WTC11 (cell line): ENCODE measurements around the gene AFM. TPM values are rescaled to one million over a fixed set of nuclear protein-coding genes. Genes with fewer than 3 reads are reported as not detected.

Experiments used
- ATAC-seq: fragments of 200-7000 bp; cut with Tn5 transposase; 2 replicates; pipeline ENCODE4 v1.10.0; 2021; ENCODE audit warnings: mild to moderate bottlenecking, moderate library complexity
- CTCF ChIA-PET: fragments of 300-600 bp; sonication (Branson Sonifier 250); formaldehyde crosslinking; loops from one replicate; lab custom pipeline; 2021; ENCODE audit warnings: antibody characterized with exemption; lab: Charles Lee
- POLR2A ChIA-PET: fragments of 350-600 bp; sonication (Branson Sonifier 250); formaldehyde crosslinking; loops from one replicate; lab custom pipeline; 2021; ENCODE audit warnings: antibody characterized with exemption; lab: Charles Lee
- DNase-seq: peaks from one replicate; pipeline ENCODE4 v3.0.0; 2021; ENCODE audit warnings: low spot score
- H3K27ac Mint-ChIP-seq: 2 replicates; pipeline ENCODE4 v1.8.0; 2021; ENCODE audit warnings: mixed read lengths
- H3K27me3 Mint-ChIP-seq: 2 replicates; pipeline ENCODE4 v1.8.0; 2021; ENCODE audit warnings: low read depth, mild to moderate bottlenecking, moderate library complexity, mixed read lengths
- H3K36me3 Mint-ChIP-seq: 2 replicates; pipeline ENCODE4 v1.8.0; 2021; ENCODE audit warnings: mixed read lengths
- H3K4me1 Mint-ChIP-seq: 2 replicates; pipeline ENCODE4 v1.8.0; 2022; ENCODE audit warnings: mixed read lengths
- H3K4me3 Mint-ChIP-seq: 2 replicates; pipeline ENCODE4 v1.8.0; 2021; ENCODE audit warnings: mild to moderate bottlenecking, moderate library complexity, mixed read lengths
- H3K9me3 Mint-ChIP-seq: 2 replicates; pipeline ENCODE4 v1.8.0; 2021; ENCODE audit warnings: mixed read lengths
- ARID4B ChIP-seq: sonication (generic); formaldehyde crosslinking; IDR thresholded peaks from 2 replicates; pipeline ENCODE4 v1.8.0; 2023; ENCODE audit warnings: missing genetic modification reagents, mild to moderate bottlenecking, borderline replicate concordance
- ATF3 ChIP-seq: sonication (generic); formaldehyde crosslinking; conservative IDR thresholded peaks from 2 replicates; pipeline ENCODE4 v1.8.1; 2022; ENCODE audit warnings: mild to moderate bottlenecking, missing genetic modification reagents
- CDX4 ChIP-seq: fragments of 250-450 bp; sonication (Bioruptor Pico); IDR thresholded peaks from 2 replicates; pipeline ENCODE4 v1.9.0; 2021; ENCODE audit warnings: moderate library complexity, mild to moderate bottlenecking, inconsistent platforms, borderline replicate concordance
- EMX1 ChIP-seq: fragments of 250-450 bp; sonication (Bioruptor Pico); IDR thresholded peaks from 2 replicates; pipeline ENCODE4 v1.8.0; 2021; ENCODE audit warnings: mild to moderate bottlenecking
- ETV6 ChIP-seq: sonication (generic); formaldehyde crosslinking; IDR thresholded peaks from 2 replicates; pipeline ENCODE4 v1.8.1; 2022; ENCODE audit warnings: mild to moderate bottlenecking, missing genetic modification reagents
- FOXJ3 ChIP-seq: sonication (generic); formaldehyde crosslinking; IDR thresholded peaks from 2 replicates; pipeline ENCODE4 v1.9.0; 2021; ENCODE audit warnings: missing genetic modification reagents, mild to moderate bottlenecking, borderline replicate concordance
- FOXP4 ChIP-seq: sonication (generic); formaldehyde crosslinking; IDR thresholded peaks from 2 replicates; pipeline ENCODE4 v1.8.0; 2022; ENCODE audit warnings: mild to moderate bottlenecking, missing genetic modification reagents
- HMGA2 ChIP-seq: fragments of 250-450 bp; sonication (Bioruptor Pico); IDR thresholded peaks from 2 replicates; pipeline ENCODE4 v1.4.0; 2021; ENCODE audit warnings: mild to moderate bottlenecking, moderate library complexity
- IRF2 ChIP-seq: sonication (generic); formaldehyde crosslinking; IDR thresholded peaks from 2 replicates; pipeline ENCODE4 v1.8.0; 2022; ENCODE audit warnings: low read depth, missing genetic modification reagents, borderline replicate concordance
- MXD4 ChIP-seq: fragments of 250-450 bp; sonication (Bioruptor Pico); IDR thresholded peaks from 2 replicates; pipeline ENCODE4 v1.8.0; 2021; ENCODE audit warnings: mild to moderate bottlenecking, moderate library complexity, borderline replicate concordance
- NFATC4 ChIP-seq: fragments of 250-450 bp; sonication (Bioruptor Pico); IDR thresholded peaks from 2 replicates; pipeline ENCODE4 v1.9.0; 2021; ENCODE audit warnings: mild to moderate bottlenecking
- NFYB ChIP-seq: sonication (generic); formaldehyde crosslinking; conservative IDR thresholded peaks from 2 replicates; pipeline ENCODE4 v1.8.0; 2022; ENCODE audit warnings: low read depth, missing genetic modification reagents
- NR2C2 ChIP-seq: sonication (generic); formaldehyde crosslinking; IDR thresholded peaks from 2 replicates; pipeline ENCODE4 v1.8.0; 2022; ENCODE audit warnings: mild to moderate bottlenecking, missing genetic modification reagents
- OVOL2 ChIP-seq: fragments of 250-450 bp; sonication (Bioruptor Pico); IDR thresholded peaks from 2 replicates; pipeline ENCODE4 v1.9.0; 2021; ENCODE audit warnings: mild to moderate bottlenecking, borderline replicate concordance
- RELA ChIP-seq: sonication (generic); formaldehyde crosslinking; IDR thresholded peaks from 2 replicates; pipeline ENCODE4 v1.8.1; 2022; ENCODE audit warnings: missing genetic modification reagents, mild to moderate bottlenecking, borderline replicate concordance
- TCF7 ChIP-seq: sonication (generic); formaldehyde crosslinking; IDR thresholded peaks from 2 replicates; pipeline ENCODE4 v1.8.0; 2022; ENCODE audit warnings: mild to moderate bottlenecking, low read depth, missing genetic modification reagents, moderate library complexity
- ZNF121 ChIP-seq: sonication (generic); formaldehyde crosslinking; IDR thresholded peaks from 2 replicates; pipeline ENCODE4 v1.8.0; 2023; ENCODE audit warnings: missing genetic modification reagents
- ZNF219 ChIP-seq: sonication (generic); formaldehyde crosslinking; IDR thresholded peaks from 2 replicates; pipeline ENCODE4 v1.8.0; 2023; ENCODE audit warnings: missing genetic modification reagents, mild to moderate bottlenecking, borderline replicate concordance
- ZNF263 ChIP-seq: sonication (generic); formaldehyde crosslinking; IDR thresholded peaks from 2 replicates; pipeline ENCODE4 v1.8.1; 2022; ENCODE audit warnings: low read depth, mild to moderate bottlenecking, moderate library complexity, missing genetic modification reagents
- ZNF281 ChIP-seq: sonication (generic); formaldehyde crosslinking; IDR thresholded peaks from 2 replicates; pipeline ENCODE4 v1.8.0; 2023; ENCODE audit warnings: mild to moderate bottlenecking, missing genetic modification reagents
- ZNF416 ChIP-seq: fragments of 250-450 bp; sonication (Bioruptor Pico); IDR thresholded peaks from 2 replicates; pipeline ENCODE4 v1.9.0; 2021; ENCODE audit warnings: mild to moderate bottlenecking, inconsistent platforms
- ZNF532 ChIP-seq: fragments of 250-450 bp; sonication (Bioruptor Pico); IDR thresholded peaks from 2 replicates; pipeline ENCODE4 v1.9.0; 2021; ENCODE audit warnings: mild to moderate bottlenecking, borderline replicate concordance
- total RNA-seq: library from RNA; stranded (reverse); gene quantifications from 3 replicates; pipeline ENCODE4 v1.2.3, GENCODE V29; 2021

The AFM gene
- total RNA-seq, 1 experiment from 2014 or later = not detected

- no peak for DNase-seq
- TF ChIP-seq OVOL2 (no peak), FOXJ3 (no peak), NR2C2 (CRISPR knock-in tag) (no peak), EMX1 (no peak), ZNF281 (CRISPR knock-in tag) (no peak), NFYB (CRISPR knock-in tag) (no peak), HMGA2 (CRISPR knock-in tag) (no peak), IRF2 (no peak), ZNF532 (CRISPR knock-in tag) (no peak), TCF7 (CRISPR knock-in tag) (no peak), ZNF263 (CRISPR knock-in tag) (no peak)
- TF ChIP-seq, all 79 proteins: peak for 0
- Mint-ChIP-seq H3K4me1 (no peaks in the 10 kb centered on the region), H3K4me3 (no peak overlapping the region), H3K9me3 (peaks cover 46% of the 10 kb centered on the region), H3K27ac (no peak overlapping the region), H3K36me3 (peaks cover 14% of the 10 kb centered on the region), H3K27me3 (0 out of 2 replicates have a peak, but pooled peaks cover 4% of the 10 kb centered on the region)
- ChIA-PET CTCF (no interaction called here), POLR2A (no interaction called here)
- ATAC-seq = no peak
Observed at GRCh38 chr4:73460913-73461522, 20.5 kb upstream of the AFM start.

GRCh38 chr4:73468170-73468569 lies 13.4 kb upstream of the AFM start:
- Mint-ChIP-seq H3K9me3 (peaks cover 31% of the 10 kb centered on the region), H3K27me3 (no peaks in the 10 kb centered on the region), H3K4me1 (no peaks in the 10 kb centered on the region), H3K36me3 (peaks cover 14% of the 10 kb centered on the region), H3K27ac (no peak overlapping the region), H3K4me3 (no peak overlapping the region)
- no peak for ATAC-seq
- POLR2A ChIA-PET = no interaction called here
- no peak for DNase-seq
- CTCF ChIA-PET = interaction anchor here (1.4 kb wide), 1 partner anchor 22 kb away, joined by 6 read pairs; no protein-coding TSS in a partner anchor
- TF ChIP-seq MXD4 (CRISPR knock-in tag) (no peak), FOXP4 (CRISPR knock-in tag) (no peak), RELA (CRISPR knock-in tag) (no peak), ATF3 (CRISPR knock-in tag) (no peak), ZNF416 (no peak), ETV6 (no peak), ARID4B (no peak), NFATC4 (CRISPR knock-in tag) (no peak), ZNF121 (CRISPR knock-in tag) (no peak), ZNF219 (CRISPR knock-in tag) (no peak), CDX4 (CRISPR knock-in tag) (no peak)
